Activated CD4-positive, alpha-beta T cell treated with anti-CD3 and anti-CD28 coated beads, Interleukin-2, amount 50 U/mL, for 48 hours (primary cell): ENCODE results near the gene PRMT1.

Experiments used
- DNase-seq, 2 experiments: peaks; one replicate each; pipeline ENCODE4 v3.0.0-alpha.2; 2020

The PRMT1 gene

GRCh38 chr19:49730166-49730565 is 53.1 kb downstream of the PRMT1 start:
- no peak for DNase-seq
